Smooth muscle cell (in vitro differentiated cells): ENCODE measurements around the gene MAPK12. TPM values are rescaled to one million over a fixed set of nuclear protein-coding genes. Genes with fewer than 3 reads are reported as not detected.

ENCODE experiments used
- DNase-seq: peaks from one replicate; lab custom pipeline; 2025; ENCODE audit not compliant: unreplicated experiment; lab: John Stamatoyannopoulos, UW
- H2AFZ ChIP-seq: fragments of 200-600 bp; sonication (generic); 2 replicates; pipeline ENCODE4 v1.6.0; 2016; ENCODE audit warnings: antibody characterized with exemption, low read depth, mild to moderate bottlenecking
- H3F3A ChIP-seq: fragments of 200-600 bp; sonication (generic); 2 replicates; pipeline ENCODE4 v1.6.0; 2017; ENCODE audit warnings: antibody characterized with exemption, low read depth
- H3K27ac ChIP-seq: fragments of 200-600 bp; sonication (generic); 2 replicates; pipeline ENCODE4 v1.5.1; 2016; ENCODE audit warnings: low read depth, mild to moderate bottlenecking
- H3K27me3 ChIP-seq: fragments of 200-600 bp; sonication (generic); 2 replicates; pipeline ENCODE4 v1.6.1; 2016; ENCODE audit warnings: low read depth, mild to moderate bottlenecking
- H3K36me3 ChIP-seq: fragments of 200-600 bp; sonication (generic); 2 replicates; pipeline ENCODE4 v1.5.1; 2016; ENCODE audit warnings: low read depth
- H3K4me1 ChIP-seq: fragments of 200-600 bp; sonication (generic); 2 replicates; pipeline ENCODE4 v1.5.1; 2016; ENCODE audit warnings: low read depth
- H3K4me2 ChIP-seq: fragments of 200-600 bp; sonication (generic); 2 replicates; pipeline ENCODE4 v1.6.0; 2016; ENCODE audit warnings: mild to moderate bottlenecking
- H3K4me3 ChIP-seq: fragments of 200-600 bp; sonication (generic); 2 replicates; pipeline ENCODE4 v1.5.1; 2016; ENCODE audit warnings: mild to moderate bottlenecking
- H3K79me2 ChIP-seq: fragments of 200-600 bp; sonication (generic); 2 replicates; pipeline ENCODE4 v1.6.0; 2016; ENCODE audit warnings: low read depth, mild to moderate bottlenecking
- H3K9ac ChIP-seq: fragments of 200-600 bp; sonication (generic); 2 replicates; pipeline ENCODE4 v1.6.0; 2016; ENCODE audit warnings: low read depth
- H3K9me3 ChIP-seq: fragments of 200-600 bp; sonication (generic); replicated peaks from 2 replicates; pipeline ENCODE4 v1.5.1; 2016; ENCODE audit warnings: low read depth
- H4K20me1 ChIP-seq: fragments of 200-600 bp; sonication (generic); 2 replicates; pipeline ENCODE4 v1.6.0; 2016; ENCODE audit warnings: low read depth
- WGBS: methylation state at CpG from one replicate; pipeline ENCODE4 v1.1.7; 2016; ENCODE audit warnings: low lambda C conversion rate; 5-methylcytosine and 5-hydroxymethylcytosine counted together
- polyA plus RNA-seq: library from polyadenylated mRNA; unstranded; fragments of >200 nt; fragmentation: Nextera tagmentation; extraction: Ambion mirVana; gene quantifications from 2 replicates; pipeline ENCODE4 v1.2.1, GENCODE V29; 2016
- total RNA-seq: library from RNA; depleted of rRNA; stranded (reverse); fragments of >200 nt; gene quantifications from 2 replicates; pipeline ENCODE4 v1.2.3, GENCODE V29; 2014
- TF ChIP-seq, protein P1 (sequence below): fragments of 200-600 bp; sonication (generic); IDR thresholded peaks from 2 replicates; pipeline ENCODE4 v1.5.1; 2017; ENCODE audit warnings: borderline replicate concordance, mild to moderate bottlenecking, antibody characterized with exemption; ENCODE audit not compliant: insufficient read depth, poor library complexity, severe bottlenecking

Gene MAPK12
- total and polyA plus RNA-seq, 2 experiments from 2014 or later, result 14.9 to 26.2 TPM

DNA sequence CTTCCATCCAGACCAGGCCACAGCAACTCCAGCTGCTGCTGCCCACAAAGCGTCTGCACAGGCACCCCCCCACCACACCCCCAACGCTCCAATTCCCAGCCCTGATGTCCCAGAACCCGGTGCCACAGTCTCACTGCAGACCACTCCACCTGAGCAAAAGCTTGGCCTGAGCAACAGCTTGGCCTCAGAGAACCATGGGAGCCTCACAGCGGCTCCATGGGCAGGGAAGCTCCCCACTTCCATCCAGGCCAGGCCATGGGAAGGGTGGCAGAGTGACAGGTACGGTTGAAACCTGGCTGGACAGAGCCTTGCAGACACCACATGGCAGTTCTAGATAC, 32.8 kb upstream of the MAPK12 start:
- peaks cover 98% of the 10 kb centered on the region for H3K79me2 ChIP-seq
- H3K4me2 ChIP-seq, result peak overlapping the region; percentile 84
- H3K27me3 ChIP-seq, result no peaks in the 10 kb centered on the region
- TF ChIP-seq, protein P1, sequence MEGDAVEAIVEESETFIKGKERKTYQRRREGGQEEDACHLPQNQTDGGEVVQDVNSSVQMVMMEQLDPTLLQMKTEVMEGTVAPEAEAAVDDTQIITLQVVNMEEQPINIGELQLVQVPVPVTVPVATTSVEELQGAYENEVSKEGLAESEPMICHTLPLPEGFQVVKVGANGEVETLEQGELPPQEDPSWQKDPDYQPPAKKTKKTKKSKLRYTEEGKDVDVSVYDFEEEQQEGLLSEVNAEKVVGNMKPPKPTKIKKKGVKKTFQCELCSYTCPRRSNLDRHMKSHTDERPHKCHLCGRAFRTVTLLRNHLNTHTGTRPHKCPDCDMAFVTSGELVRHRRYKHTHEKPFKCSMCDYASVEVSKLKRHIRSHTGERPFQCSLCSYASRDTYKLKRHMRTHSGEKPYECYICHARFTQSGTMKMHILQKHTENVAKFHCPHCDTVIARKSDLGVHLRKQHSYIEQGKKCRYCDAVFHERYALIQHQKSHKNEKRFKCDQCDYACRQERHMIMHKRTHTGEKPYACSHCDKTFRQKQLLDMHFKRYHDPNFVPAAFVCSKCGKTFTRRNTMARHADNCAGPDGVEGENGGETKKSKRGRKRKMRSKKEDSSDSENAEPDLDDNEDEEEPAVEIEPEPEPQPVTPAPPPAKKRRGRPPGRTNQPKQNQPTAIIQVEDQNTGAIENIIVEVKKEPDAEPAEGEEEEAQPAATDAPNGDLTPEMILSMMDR, result no peak
- no peak for DNase-seq
- H3K27ac ChIP-seq, result peak overlapping the region; percentile 90
- H3F3A ChIP-seq, result peaks cover 10% of the 10 kb centered on the region
- H3K9ac ChIP-seq, result peak overlapping the region; percentile 45
- peaks cover 26% of the 10 kb centered on the region for H3K4me1 ChIP-seq
- H2AFZ ChIP-seq, result no peak overlapping the region
- no peak overlapping the region for H3K4me3 ChIP-seq
- H4K20me1 ChIP-seq, result peaks cover 100% of the 10 kb centered on the region
- no peaks in the 10 kb centered on the region for H3K9me3 ChIP-seq
- no peaks in the 10 kb centered on the region for H3K36me3 ChIP-seq
- 65% methylated on average over 5 of the region's 5 CpGs for WGBS

DNA sequence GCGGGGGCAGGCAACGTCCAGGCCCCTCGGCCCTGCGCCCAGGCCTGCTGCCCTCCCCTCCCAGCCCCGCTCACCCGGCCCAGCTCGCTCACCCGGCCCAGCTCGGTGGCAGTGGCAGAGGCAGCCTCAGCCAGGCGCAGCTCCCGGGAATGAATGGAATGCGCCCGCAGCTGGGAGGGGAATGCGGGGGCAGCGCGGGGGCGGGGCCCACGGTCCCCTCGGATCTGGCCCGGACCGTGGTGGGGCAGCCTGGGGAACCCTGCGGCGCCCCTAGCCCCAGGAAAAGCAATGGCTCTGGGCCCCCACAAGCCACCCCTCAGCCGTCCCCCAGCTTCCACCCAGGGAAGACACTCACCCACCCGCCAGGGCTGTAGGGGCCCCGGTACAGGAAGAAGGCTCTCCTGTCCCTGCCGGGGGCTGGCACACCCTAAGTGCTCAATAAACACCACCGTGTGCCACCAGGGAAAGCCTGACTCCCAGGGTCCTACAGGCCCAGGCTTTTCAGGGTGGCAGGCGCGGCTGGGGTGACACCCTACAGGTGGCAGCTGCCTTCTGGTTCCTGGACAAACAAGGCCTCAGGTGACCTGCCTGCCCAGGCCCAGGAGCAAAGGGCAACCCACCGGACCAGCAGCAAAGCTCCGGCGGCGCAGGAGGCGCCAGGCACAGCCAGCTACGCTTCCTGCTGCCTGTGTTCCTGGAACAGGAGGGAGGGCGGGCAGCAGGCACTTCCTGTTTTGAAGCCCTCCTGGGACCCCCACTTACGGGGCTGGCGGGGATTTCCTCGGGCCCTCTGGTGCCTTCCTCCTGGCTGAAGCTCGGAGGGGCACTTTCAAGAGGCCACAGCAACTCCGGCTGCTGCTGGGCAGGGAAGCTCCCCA, 32.2 kb upstream of the MAPK12 start:
- peak overlapping the region; percentile 45 for H3K9ac ChIP-seq
- H3K4me1 ChIP-seq, result peaks cover 21% of the 10 kb centered on the region
- peaks cover 100% of the 10 kb centered on the region for H4K20me1 ChIP-seq
- peak overlapping the region; percentile 84 for H3K4me2 ChIP-seq
- no peaks in the 10 kb centered on the region for H3K9me3 ChIP-seq
- no peak overlapping the region for H2AFZ ChIP-seq
- H3K27ac ChIP-seq, result peak overlapping the region; percentile 90
- DNase-seq, result peak; percentile 53
- peaks cover 10% of the 10 kb centered on the region for H3F3A ChIP-seq
- no peaks in the 10 kb centered on the region for H3K27me3 ChIP-seq
- H3K36me3 ChIP-seq, result no peaks in the 10 kb centered on the region
- peak overlapping the region; percentile 29 for H3K4me3 ChIP-seq
- 36% methylated on average over 20 of the region's 42 CpGs for WGBS
- TF ChIP-seq, protein P1, result no peak
- peaks cover 98% of the 10 kb centered on the region for H3K79me2 ChIP-seq

DNA sequence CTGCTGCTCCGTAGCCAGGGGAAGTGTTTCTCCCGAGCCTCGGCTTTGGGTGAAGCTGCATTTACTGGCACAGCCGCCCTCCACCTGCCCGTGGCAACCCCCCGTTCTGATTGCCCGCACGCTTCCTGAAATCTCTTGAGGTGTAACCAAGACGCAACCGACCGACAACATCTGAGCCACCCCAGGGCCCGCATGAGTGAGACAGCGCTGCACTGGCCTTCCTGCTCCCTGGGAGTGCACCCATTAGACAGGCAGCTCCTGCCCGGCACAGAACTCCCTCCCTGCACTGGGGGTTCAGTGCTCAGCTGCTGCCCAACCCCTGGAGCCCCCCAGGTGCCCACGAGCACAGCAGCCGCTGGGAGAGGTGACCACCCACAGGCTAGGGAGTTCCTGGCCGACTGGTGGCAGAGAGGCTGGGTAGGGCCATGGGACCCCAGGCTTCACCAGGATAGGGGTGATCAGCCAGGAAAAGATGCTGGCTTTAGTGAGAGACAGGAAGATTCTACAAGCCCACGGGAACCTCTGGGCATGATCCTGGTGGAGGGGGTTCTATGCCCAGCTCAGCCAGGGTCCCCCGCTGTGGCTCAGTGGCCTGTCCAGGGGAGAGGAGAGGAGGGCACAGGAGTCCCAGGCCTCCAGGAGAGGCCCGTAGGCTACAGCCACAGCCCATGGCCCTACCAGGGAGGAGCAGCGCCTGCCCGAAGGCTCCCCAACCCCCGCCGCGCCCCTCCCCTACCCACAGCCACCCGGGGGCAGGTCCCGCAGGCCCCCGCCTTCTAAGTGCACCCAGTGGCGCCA, 31.4 kb upstream of the MAPK12 start:
- peaks cover 100% of the 10 kb centered on the region for H4K20me1 ChIP-seq

More for the DNA sequence above, 31.4 kb upstream of the MAPK12 start:
- TF ChIP-seq, protein P1, result no peak
- DNase-seq, result no peak
- WGBS, result 86% methylated on average over 19 of the region's 29 CpGs
- H3F3A ChIP-seq, result peaks cover 6% of the 10 kb centered on the region
- no peaks in the 10 kb centered on the region for H3K36me3 ChIP-seq
- peak overlapping the region; percentile 90 for H3K27ac ChIP-seq
- peak overlapping the region; percentile 29 for H3K4me3 ChIP-seq
- H3K27me3 ChIP-seq, result no peaks in the 10 kb centered on the region
- peaks cover 20% of the 10 kb centered on the region for H3K4me1 ChIP-seq
- H3K4me2 ChIP-seq, result peak overlapping the region; percentile 84
- peaks cover 98% of the 10 kb centered on the region for H3K79me2 ChIP-seq
- no peaks in the 10 kb centered on the region for H3K9me3 ChIP-seq
- peak overlapping the region; percentile 45 for H3K9ac ChIP-seq
- H2AFZ ChIP-seq, result no peak overlapping the region
